ENCODE results near the gene AFP.

The AFP gene

DNA sequence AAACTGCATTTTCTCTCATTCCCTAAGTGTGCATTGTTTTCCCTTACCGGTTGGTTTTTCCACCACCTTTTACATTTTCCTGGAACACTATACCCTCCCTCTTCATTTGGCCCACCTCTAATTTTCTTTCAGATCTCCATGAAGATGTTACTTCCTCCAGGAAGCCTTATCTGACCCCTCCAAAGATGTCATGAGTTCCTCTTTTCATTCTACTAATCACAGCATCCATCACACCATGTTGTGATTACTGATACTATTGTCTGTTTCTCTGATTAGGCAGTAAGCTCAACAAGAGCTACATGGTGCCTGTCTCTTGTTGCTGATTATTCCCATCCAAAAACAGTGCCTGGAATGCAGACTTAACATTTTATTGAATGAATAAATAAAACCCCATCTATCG lies 2.9 kb upstream of the AFP start:
- no peak for TF ChIP-seq CTCF (IDR thresholded peaks at IDR 0.05)

DNA sequence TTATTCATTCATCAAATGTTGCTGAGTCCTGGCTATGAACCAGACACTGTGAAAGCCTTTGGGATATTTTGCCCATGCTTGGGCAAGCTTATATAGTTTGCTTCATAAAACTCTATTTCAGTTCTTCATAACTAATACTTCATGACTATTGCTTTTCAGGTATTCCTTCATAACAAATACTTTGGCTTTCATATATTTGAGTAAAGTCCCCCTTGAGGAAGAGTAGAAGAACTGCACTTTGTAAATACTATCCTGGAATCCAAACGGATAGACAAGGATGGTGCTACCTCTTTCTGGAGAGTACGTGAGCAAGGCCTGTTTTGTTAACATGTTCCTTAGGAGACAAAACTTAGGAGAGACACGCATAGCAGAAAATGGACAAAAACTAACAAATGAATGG lies 1.7 kb upstream of the AFP start:
- peak; percentile 36; the same call in 1 of the 2 replicates for TF ChIP-seq CTCF (IDR thresholded peaks at IDR 0.05)

- no peak for TF ChIP-seq CTCF (IDR thresholded peaks at IDR 0.05)
Observed at GRCh38 chr4:73436674-73437557, 895 bp downstream of the AFP start.

GRCh38 chr4:73437558-73437956 lies 1.5 kb downstream of the AFP start:
- no peak for TF ChIP-seq CTCF (IDR thresholded peaks at IDR 0.05)

GRCh38 chr4:73438048-73438447 lies 2.0 kb downstream of the AFP start:
- TF ChIP-seq CTCF (IDR thresholded peaks at IDR 0.05), result no peak

DNA sequence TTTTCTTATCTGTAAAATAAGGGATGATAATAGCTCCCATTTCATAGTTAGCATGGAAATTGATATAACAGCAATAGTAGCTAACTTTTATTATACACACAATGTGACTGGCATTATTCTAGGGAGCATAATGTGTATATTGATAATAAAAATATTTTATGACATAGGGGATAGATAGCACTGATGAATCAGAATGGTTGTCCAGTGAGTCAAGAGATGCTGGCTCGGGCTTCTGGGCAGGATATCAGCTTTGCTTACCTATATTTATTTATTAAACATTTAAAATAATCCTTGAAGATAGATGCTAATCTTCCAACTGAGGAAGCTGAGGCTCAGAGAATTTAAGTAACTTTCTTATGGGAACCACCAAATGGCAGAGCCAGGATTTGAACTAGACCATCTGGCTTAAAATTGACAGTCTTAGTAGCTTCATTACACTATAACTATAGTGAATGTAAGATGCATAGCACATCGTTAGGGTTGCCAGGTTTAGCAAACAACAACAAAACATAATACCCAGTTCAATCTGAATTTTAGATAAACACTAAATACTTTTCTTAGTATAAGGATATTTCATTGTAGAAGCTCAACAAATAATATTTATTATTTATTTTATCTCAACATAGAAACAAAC lies 2.7 kb downstream of the AFP start:
- TF ChIP-seq CTCF (IDR thresholded peaks at IDR 0.05), result no peak

DNA sequence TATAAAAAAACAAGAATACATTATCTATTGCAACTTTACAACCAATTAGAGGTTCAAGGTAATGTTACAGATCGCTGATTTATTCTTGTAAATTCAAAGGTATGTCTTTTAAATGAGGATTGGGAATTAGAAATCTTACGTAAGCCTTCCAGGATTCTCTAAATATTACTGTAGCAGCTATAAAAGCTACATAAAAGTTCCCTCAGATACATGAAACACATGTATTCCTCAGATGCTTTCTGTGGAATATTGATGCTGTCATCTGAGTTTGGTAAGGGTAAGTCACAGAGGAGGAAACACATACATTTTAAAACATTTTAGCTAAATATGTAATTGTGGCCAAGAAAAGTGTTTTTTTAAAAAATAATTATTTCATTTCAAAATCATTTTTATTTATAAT lies 3.4 kb downstream of the AFP start:
- TF ChIP-seq CTCF (IDR thresholded peaks at IDR 0.05), result no peak
